C4-2B (cell line): ENCODE measurements around the gene IGFN1.

ENCODE experiments used
- H3K27ac ChIP-seq: fragments of 450-650 bp; 2 replicates; pipeline ENCODE4 v1.5.1; 2017
- ZFX ChIP-seq: fragments of 450-650 bp; IDR thresholded peaks from 2 replicates; pipeline ENCODE4 v1.6.1; 2017
- TF ChIP-seq, protein P1 (sequence below): fragments of 450-650 bp; conservative IDR thresholded peaks from 2 replicates; pipeline ENCODE4 v1.5.1; 2017; ENCODE audit warnings: mild to moderate bottlenecking

Gene IGFN1

DNA sequence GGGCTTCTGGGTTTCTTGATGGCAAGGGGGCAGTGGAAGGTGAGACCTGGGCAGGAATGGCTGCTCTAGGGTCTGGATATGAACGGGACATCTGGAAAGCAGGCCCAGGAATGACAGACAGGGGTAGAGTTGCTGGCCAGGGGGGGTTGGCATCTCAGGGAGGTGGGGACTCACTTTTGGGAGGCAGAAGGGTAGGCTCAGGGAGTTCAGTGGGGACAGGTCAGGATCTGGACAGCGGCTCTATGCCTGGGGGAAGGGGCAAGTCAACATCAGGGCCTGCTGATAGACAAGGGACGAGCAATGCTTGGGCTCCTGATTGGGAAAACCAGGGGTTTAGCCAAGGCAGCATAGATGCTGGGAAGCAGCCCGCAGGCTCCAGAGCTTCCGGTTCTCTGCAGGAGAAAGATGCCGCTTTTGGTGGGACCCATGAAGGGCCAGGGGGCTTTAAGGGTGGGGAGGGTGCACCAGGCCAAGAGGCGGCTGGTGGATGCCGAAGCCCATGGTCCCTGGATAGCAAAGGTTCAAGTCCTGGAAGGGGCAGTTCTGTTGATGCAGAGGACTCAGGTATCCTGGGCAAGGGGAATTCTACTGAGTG is 21.9 kb downstream of the IGFN1 start:
- no peak for TF ChIP-seq ZFX
- TF ChIP-seq, protein P1, sequence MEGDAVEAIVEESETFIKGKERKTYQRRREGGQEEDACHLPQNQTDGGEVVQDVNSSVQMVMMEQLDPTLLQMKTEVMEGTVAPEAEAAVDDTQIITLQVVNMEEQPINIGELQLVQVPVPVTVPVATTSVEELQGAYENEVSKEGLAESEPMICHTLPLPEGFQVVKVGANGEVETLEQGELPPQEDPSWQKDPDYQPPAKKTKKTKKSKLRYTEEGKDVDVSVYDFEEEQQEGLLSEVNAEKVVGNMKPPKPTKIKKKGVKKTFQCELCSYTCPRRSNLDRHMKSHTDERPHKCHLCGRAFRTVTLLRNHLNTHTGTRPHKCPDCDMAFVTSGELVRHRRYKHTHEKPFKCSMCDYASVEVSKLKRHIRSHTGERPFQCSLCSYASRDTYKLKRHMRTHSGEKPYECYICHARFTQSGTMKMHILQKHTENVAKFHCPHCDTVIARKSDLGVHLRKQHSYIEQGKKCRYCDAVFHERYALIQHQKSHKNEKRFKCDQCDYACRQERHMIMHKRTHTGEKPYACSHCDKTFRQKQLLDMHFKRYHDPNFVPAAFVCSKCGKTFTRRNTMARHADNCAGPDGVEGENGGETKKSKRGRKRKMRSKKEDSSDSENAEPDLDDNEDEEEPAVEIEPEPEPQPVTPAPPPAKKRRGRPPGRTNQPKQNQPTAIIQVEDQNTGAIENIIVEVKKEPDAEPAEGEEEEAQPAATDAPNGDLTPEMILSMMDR, result no peak
- H3K27ac ChIP-seq, result no peak overlapping the region

DNA sequence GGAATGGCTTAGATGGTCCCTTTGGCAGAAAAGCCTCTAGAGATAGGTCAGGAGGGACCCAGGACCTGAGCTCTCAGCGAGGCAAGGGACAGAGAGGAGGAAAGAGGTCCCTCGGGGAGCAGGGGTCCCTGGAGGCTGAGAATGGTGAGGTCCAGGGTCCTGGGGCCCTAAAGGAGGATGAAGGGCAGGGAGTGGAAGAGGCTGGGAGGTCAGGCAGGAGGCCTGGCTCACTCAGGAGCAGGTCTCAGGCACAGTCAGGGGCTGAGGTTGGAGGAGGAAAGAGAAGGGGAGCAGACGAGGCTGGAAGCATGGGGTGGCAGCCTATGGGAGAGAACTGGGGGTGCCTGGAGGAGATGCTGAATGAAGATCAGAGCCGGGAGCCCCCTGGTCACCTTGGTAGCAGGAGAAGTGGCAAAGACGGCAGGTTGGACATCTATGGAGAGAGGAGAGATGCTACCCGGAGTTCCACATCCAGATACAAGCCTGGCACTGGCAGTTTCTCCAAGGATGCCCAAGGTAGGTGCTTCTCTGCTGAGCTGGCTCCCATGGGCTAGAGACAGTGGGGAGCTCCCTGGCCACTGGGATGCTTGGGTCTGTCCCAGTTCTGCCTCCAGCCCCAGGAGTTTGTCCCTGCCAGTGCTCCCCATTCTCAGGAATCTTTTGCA is 22.6 kb downstream of the IGFN1 start:
- TF ChIP-seq, protein P1, result no peak
- TF ChIP-seq ZFX, result no peak
- no peak overlapping the region for H3K27ac ChIP-seq

DNA sequence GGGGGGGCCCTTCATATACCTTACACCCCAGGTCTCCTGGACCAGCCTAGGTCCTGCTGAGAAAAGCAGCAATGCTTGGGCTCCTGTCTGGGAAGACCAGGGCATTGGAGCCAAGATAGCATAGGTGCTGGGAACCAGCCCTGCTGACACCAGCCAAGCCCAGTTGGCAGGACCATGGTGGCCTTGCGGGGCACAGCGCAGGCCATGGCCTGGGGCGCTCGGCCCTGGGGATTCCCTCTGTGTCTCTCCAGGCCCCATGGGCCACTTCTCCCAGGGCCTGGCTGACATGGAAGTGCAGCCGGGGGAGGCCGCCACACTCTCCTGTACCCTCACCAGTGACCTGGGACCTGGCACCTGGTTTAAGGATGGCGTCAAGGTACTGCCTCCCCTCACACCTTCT is 23.3 kb downstream of the IGFN1 start:
- no peak overlapping the region for H3K27ac ChIP-seq
- no peak for TF ChIP-seq ZFX
- TF ChIP-seq, protein P1, result no peak

DNA sequence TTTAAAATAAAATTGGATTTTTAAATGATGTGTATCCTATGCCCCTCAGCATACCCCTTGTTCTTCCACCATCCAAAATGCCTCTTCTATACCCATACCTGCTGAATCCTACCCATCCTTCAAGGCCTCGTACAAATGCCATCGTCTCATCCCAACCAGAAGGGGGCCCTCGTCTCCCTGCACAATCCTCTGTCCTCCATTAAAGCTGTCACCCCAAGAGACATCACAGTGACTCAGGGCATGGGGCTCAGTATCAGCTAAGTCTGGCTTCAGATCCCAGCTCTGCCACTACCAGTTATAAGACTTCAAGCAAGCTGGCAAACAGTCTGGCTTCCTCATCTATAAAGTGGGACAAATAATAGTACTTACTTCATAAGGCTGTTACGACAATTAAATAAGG is 23.8 kb downstream of the IGFN1 start:
- no peak for TF ChIP-seq ZFX
- TF ChIP-seq, protein P1, result no peak; the same call in 1 of the 2 replicates

DNA sequence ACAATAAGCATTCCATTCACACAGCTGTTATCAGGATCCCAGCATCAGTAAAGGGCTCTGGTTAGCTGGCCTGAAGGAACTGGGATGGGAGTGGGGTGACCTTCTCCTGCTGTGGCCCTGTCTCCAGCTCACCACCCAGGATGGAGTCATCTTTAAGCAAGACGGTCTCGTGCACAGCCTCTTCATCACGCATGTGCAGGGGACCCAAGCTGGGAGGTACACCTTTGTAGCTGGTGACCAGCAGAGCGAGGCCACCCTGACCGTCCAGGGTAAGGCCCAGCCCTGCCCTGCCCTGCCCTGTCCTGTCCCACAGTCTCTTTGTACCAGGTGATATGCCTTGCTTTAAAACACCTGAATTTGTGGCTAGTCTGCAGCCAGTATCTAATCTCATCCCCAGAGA is 24.3 kb downstream of the IGFN1 start:
- no peak for TF ChIP-seq ZFX
- TF ChIP-seq, protein P1, result no peak
- H3K27ac ChIP-seq, result no peak overlapping the region

More for the DNA sequence above, 23.8 kb downstream of the IGFN1 start:
- no peak overlapping the region for H3K27ac ChIP-seq

DNA sequence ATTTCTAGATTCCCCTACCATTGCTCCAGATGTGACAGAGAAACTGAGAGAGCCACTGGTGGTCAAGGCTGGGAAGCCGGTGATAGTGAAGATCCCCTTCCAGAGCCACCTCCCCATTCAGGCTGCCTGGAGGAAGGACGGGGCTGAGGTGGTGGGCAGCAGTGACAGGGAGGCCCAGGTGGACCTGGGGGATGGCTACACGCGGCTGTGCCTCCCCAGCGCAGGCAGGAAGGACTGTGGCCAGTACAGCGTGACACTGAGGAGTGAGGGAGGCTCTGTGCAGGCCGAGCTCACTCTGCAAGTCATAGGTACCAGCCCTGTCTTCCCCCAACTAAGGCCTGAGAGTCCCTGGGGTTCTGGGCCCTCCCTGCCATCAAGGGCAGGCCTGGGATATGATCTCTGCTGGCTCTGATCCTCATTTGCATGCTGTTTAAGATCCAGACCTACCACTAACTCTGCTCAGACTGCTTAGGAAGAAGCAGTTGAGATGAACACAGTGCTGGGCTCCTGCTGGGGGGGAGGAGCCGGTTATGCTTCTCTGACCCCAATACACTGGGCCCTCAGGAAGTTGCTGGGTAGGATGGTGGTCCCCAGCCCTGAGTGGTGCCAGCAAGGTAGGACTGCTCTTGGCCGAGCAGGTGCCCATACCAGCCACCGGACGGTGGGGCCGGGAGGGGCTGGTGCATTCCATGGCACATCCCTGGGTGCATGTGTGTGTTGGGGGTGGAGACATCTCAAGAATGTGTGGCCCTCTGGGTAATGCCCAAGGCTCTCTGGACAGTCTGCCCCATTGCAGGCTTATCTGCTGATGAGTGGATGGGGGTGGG is 25.1 kb downstream of the IGFN1 start:
- H3K27ac ChIP-seq, result no peak overlapping the region
- TF ChIP-seq, protein P1, result no peak
- no peak for TF ChIP-seq ZFX
